ENCODE measurements around the gene API5. TPM values are rescaled to one million over a fixed set of nuclear protein-coding genes. Genes with fewer than 3 reads are reported as not detected.

The API5 gene
- total and polyA plus RNA-seq, 10 of the 15 experiments (the other 5 are each of a cell fraction or from before 2014, with no cell fraction given): 52.0 to 193 (median 106) TPM

GRCh38 chr11:43376065-43376464, 64.3 kb downstream of the API5 start (continued):
- no peak for TF ChIP-seq ZNF687 (IDR thresholded peaks at IDR 0.05)
- no peak for TF ChIP-seq MEF2A (IDR thresholded peaks at IDR 0.05; ENCODE audit: insufficient read depth, low read depth, low read length)
- TF ChIP-seq BCL11A (IDR thresholded peaks at IDR 0.05; ENCODE audit: low read depth, low read length): no peak
- no peak for TF ChIP-seq HCFC1 (IDR thresholded peaks at IDR 0.05; ENCODE audit: low read length)
- TF ChIP-seq NFXL1 (IDR thresholded peaks at IDR 0.05; ENCODE audit: borderline replicate concordance): no peak
- TF ChIP-seq KAT2A (conservative IDR thresholded peaks at IDR 0.05; ENCODE audit: control insufficient read depth, low read depth, low read length): no peak
- TF ChIP-seq PBX3 (IDR thresholded peaks at IDR 0.05; ENCODE audit: insufficient replicate concordance, low read depth, low read length): no peak

GRCh38 chr11:43376594-43376993, 64.8 kb downstream of the API5 start:
- no peak overlapping the region for H3K9ac ChIP-seq (ENCODE audit: control insufficient read depth, insufficient read depth, low read length)
- peaks cover 0 to 13% of the 10 kb centered on the region in 2 experiments; a peak in 1 of 4 replicates for H3K36me3 ChIP-seq (ENCODE audit: control insufficient read depth in 2 of 2, insufficient read depth in 2 of 2, low read length in 1 of 2)
- no peak for FAIRE-seq
- POLR2A ChIA-PET: no interaction called here
- H3K9me3 ChIP-seq (replicated peaks; ENCODE audit: control insufficient read depth, insufficient read depth, low read length): no peaks in the 10 kb centered on the region
- WGBS (ENCODE audit: insufficient coverage, insufficient replicate concordance, low lambda C conversion rate, missing lambda C conversion rate): 98% methylated on average over 2 of the region's 2 CpGs
- ATAC-seq: no peak
- H4K20me1 ChIP-seq (ENCODE audit: control insufficient read depth, insufficient read depth): no peaks in the 10 kb centered on the region
- BruUV-seq (replicated peaks): no TSS peak
- H3K4me2 ChIP-seq (ENCODE audit: control insufficient read depth, insufficient read depth): no peak overlapping the region
- H3K4me1 ChIP-seq (ENCODE audit: control insufficient read depth, insufficient read depth, low read length): no peaks in the 10 kb centered on the region
- CTCF ChIA-PET: no interaction called here
- in situ Hi-C loops (cut with MboI): no loop called here
- SMC1A ChIA-PET (ENCODE audit: uncharacterized antibody, unreplicated experiment): interaction anchor here (1.5 kb wide), 1 partner anchor 16 kb away, joined by 10 read pairs; no protein-coding TSS in a partner anchor
- intact Hi-C loops (cut with micrococcal nuclease; ENCODE audit: unreplicated experiment): no loop called here
- no peak overlapping the region for H3K4me3 ChIP-seq
- H3K79me2 ChIP-seq (ENCODE audit: control insufficient read depth, insufficient read depth, low read length): peaks cover 4% of the 10 kb centered on the region
- no peaks in the 10 kb centered on the region for H3K27me3 ChIP-seq (replicated peaks in 1 of 2; ENCODE audit: control insufficient read depth in 2 of 2, insufficient read depth in 2 of 2, low read length in 1 of 2)
- H3K27ac ChIP-seq (ENCODE audit: control insufficient read depth, insufficient read depth): no peak overlapping the region
- no peak overlapping the region for H2AFZ ChIP-seq (ENCODE audit: control insufficient read depth, low read depth, low read length)
- RAD21 ChIA-PET (ENCODE audit: unreplicated experiment): no interaction called here
- no peak for DNase-seq (ENCODE audit: low read depth, low spot score)
- TF ChIP-seq REST (IDR thresholded peaks at IDR 0.05; ENCODE audit: low read depth, low read length) (no peak), RFX5 (IDR thresholded peaks at IDR 0.05; ENCODE audit: low read depth, low read length) (no peak), RELB (IDR thresholded peaks at IDR 0.05; ENCODE audit: low read depth) (no peak), IRF4 (IDR thresholded peaks at IDR 0.05; ENCODE audit: low read depth, low read length) (no peak)
